HepG2 (cell line): Measurements from ENCODE around the gene DCUN1D3. TPM values are rescaled to one million over a fixed set of nuclear protein-coding genes. Genes with fewer than 3 reads are reported as not detected.

Source experiments
- ARNT ChIP-seq: fragments of 450-650 bp; IDR thresholded peaks from 2 replicates; pipeline ENCODE4 v1.6.1; 2017
- ATF1 ChIP-seq: IDR thresholded peaks from 2 replicates; pipeline ENCODE4 v1.6.1; 2016; ENCODE audit warnings: mild to moderate bottlenecking, control low read depth
- HNRNPUL1 ChIP-seq: fragments of 200-400 bp; formaldehyde crosslinking; IDR thresholded peaks from 2 replicates; pipeline ENCODE4 v1.6.1; 2017; ENCODE audit warnings: low read depth, mild to moderate bottlenecking, low read length, moderate library complexity
- JDP2 ChIP-seq: sonication (generic); formaldehyde crosslinking; IDR thresholded peaks from 2 replicates; pipeline ENCODE4 v1.8.1; 2022; ENCODE audit warnings: missing genetic modification reagents, borderline replicate concordance
- NFE2L1 ChIP-seq: sonication (generic); formaldehyde crosslinking; IDR thresholded peaks from 2 replicates; pipeline ENCODE4 v1.4.0; 2020; ENCODE audit warnings: missing genetic modification reagents, mild to moderate bottlenecking, borderline replicate concordance
- PHF20 ChIP-seq: sonication (generic); formaldehyde crosslinking; IDR thresholded peaks from 2 replicates; pipeline ENCODE4 v1.5.0; 2020; ENCODE audit warnings: mild to moderate bottlenecking, missing genetic modification reagents
- PHF8 ChIP-seq: sonication (generic); formaldehyde crosslinking; IDR thresholded peaks from 2 replicates; pipeline ENCODE4 v1.5.0; 2020; ENCODE audit warnings: missing genetic modification reagents
- PLRG1 ChIP-seq: fragments of 450-650 bp; conservative IDR thresholded peaks from 2 replicates; pipeline ENCODE4 v1.6.1; 2016
- RCOR2 ChIP-seq: IDR thresholded peaks from 2 replicates; pipeline ENCODE4 v1.6.1; 2016; ENCODE audit warnings: missing biosample characterization, missing genetic modification reagents
- SPEN ChIP-seq: sonication (generic); formaldehyde crosslinking; IDR thresholded peaks from 2 replicates; pipeline ENCODE4 v1.5.1; 2020; ENCODE audit warnings: low read depth, mild to moderate bottlenecking, missing genetic modification reagents
- ZNF136 ChIP-seq: sonication (generic); formaldehyde crosslinking; IDR thresholded peaks from 2 replicates; pipeline ENCODE4 v1.8.1; 2022; ENCODE audit warnings: low read depth, mild to moderate bottlenecking, moderate library complexity, missing genetic modification reagents
- ZNF326 ChIP-seq: sonication (generic); formaldehyde crosslinking; IDR thresholded peaks from 2 replicates; pipeline ENCODE4 v1.4.0; 2020; ENCODE audit warnings: missing genetic modification reagents, borderline replicate concordance
- ZNF382 ChIP-seq: sonication (generic); formaldehyde crosslinking; IDR thresholded peaks from 2 replicates; pipeline ENCODE4 v1.5.0; 2020; ENCODE audit warnings: missing genetic modification reagents, mild to moderate bottlenecking, borderline replicate concordance
- ZNF460 ChIP-seq: sonication (generic); formaldehyde crosslinking; IDR thresholded peaks from 2 replicates; pipeline ENCODE4 v1.5.1; 2020; ENCODE audit warnings: missing genetic modification reagents, mild to moderate bottlenecking, borderline replicate concordance
- ZNF672 ChIP-seq: sonication (generic); formaldehyde crosslinking; IDR thresholded peaks from 2 replicates; pipeline ENCODE4 v1.8.1; 2022; ENCODE audit warnings: missing genetic modification reagents
- ZNF713 ChIP-seq: sonication (generic); formaldehyde crosslinking; IDR thresholded peaks from 2 replicates; pipeline ENCODE4 v1.4.0; 2020; ENCODE audit warnings: mild to moderate bottlenecking, missing genetic modification reagents
- ZNF75D ChIP-seq: sonication (generic); formaldehyde crosslinking; IDR thresholded peaks from 2 replicates; pipeline ENCODE4 v1.8.1; 2023; ENCODE audit warnings: missing genetic modification reagents, mild to moderate bottlenecking, borderline replicate concordance
- ZNF772 ChIP-seq: sonication (generic); formaldehyde crosslinking; IDR thresholded peaks from 2 replicates; pipeline ENCODE4 v1.5.0; 2020; ENCODE audit warnings: mild to moderate bottlenecking, missing genetic modification reagents
- ZNF780A ChIP-seq: sonication (generic); formaldehyde crosslinking; IDR thresholded peaks from 2 replicates; pipeline ENCODE4 v1.8.0; 2022; ENCODE audit warnings: mild to moderate bottlenecking, missing genetic modification reagents, moderate library complexity
- ZNF83 ChIP-seq: sonication (generic); formaldehyde crosslinking; IDR thresholded peaks from 2 replicates; pipeline ENCODE4 v1.4.0; 2020; ENCODE audit warnings: missing genetic modification reagents, mild to moderate bottlenecking, borderline replicate concordance
- polyA plus RNA-seq, 8 experiments: library from polyadenylated mRNA; depleted of rRNA in 3 of 8; stranded (reverse) in 7 of 8; unstranded in 1 of 8; fragments of >200 nt; fragmentation: Illumina TruSeq in 4 of 8; extraction: Trizol in 4 of 8; gene quantifications; 2 replicates each; pipeline versions ENCODE4 v1.2.1 to v1.2.3, GENCODE V29; 2011 to 2016; ENCODE audit warnings: low read depth in 4 of 8, missing spikeins in 1 of 8, mixed read lengths in 1 of 8; ENCODE audit not compliant: insufficient read depth in 1 of 8
- total RNA-seq, 5 experiments: library from RNA; depleted of rRNA; stranded (reverse); fragments of >200 nt; fragmentation: Illumina TruSeq; extraction: Trizol; gene quantifications; 2 replicates each; pipeline ENCODE4 v1.2.3, GENCODE V29; 2016; ENCODE audit warnings: low read depth in 1 of 5
- TF ChIP-seq, protein P1 (sequence below): sonication (generic); formaldehyde crosslinking; IDR thresholded peaks from 2 replicates; pipeline ENCODE4 v1.4.0; 2020; ENCODE audit warnings: mild to moderate bottlenecking, missing genetic modification reagents
- TF ChIP-seq, protein P2 (sequence below): fragments of 450-650 bp; IDR thresholded peaks from 2 replicates; pipeline ENCODE4 v1.6.1; 2016
- TF ChIP-seq, protein P3 (sequence below): IDR thresholded peaks from 2 replicates; pipeline ENCODE4 v1.6.1; 2016; ENCODE audit warnings: low read depth, missing genetic modification reagents, missing compliant biosample characterization

DCUN1D3 gene
- total and polyA plus RNA-seq, 2 of the 13 experiments (the other 11 are each of a cell fraction or from before 2014, with no cell fraction given), result 5.0 to 19.3 TPM

DNA sequence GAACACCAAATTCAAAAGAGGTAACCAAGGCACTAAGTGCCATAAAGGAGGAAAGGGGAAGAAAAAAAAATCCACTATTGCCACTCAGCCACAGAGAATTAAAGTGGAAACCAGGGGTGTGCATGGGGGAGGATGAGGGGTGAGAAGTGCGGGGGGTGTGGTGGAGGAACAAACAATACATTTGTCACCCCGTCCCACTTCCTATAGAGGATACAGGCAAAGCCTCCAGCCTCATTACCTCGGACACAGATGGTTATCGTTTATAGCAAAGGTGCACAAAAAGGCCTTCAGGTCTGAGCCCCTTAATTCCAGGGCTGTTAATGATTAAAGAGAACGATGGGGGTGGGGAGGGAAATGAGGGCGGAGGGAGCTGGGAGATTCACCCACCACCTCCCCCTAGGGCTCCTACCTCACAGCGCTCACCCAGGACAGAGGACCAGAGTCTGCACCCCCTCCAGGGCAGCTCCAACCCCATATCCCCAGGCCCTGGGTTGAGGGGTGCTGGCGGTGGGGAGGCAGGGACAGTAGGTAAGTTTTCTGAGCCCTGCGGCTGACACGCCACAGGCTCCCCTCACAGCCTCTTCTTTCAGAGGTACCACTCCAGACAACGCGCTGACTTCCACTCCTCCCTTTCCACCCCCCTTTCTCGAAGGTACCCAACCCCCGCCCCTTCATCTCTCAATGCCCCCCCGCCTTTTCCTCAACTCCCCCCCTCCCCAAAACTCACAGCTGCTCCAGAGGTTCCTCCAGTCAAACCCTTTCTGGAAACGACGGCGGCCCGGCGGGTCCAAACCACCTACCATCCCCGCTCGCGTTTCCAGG is 470 bp downstream of the DCUN1D3 start (continued):
- TF ChIP-seq, protein P1, sequence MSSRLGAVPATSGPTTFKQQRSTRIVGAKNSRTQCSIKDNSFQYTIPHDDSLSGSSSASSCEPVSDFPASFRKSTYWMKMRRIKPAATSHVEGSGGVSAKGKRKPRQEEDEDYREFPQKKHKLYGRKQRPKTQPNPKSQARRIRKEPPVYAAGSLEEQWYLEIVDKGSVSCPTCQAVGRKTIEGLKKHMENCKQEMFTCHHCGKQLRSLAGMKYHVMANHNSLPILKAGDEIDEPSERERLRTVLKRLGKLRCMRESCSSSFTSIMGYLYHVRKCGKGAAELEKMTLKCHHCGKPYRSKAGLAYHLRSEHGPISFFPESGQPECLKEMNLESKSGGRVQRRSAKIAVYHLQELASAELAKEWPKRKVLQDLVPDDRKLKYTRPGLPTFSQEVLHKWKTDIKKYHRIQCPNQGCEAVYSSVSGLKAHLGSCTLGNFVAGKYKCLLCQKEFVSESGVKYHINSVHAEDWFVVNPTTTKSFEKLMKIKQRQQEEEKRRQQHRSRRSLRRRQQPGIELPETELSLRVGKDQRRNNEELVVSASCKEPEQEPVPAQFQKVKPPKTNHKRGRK (CRISPR knock-in tag), result no peak
- TF ChIP-seq ZNF83 (no peak), PHF8 (peak; percentile 44; the same call in 1 of the 2 replicates), SPEN (CRISPR knock-in tag) (no peak), PLRG1 (no peak), ZNF713 (CRISPR knock-in tag) (no peak), RCOR2 (CRISPR knock-in tag) (no peak), ARNT (no peak), NFE2L1 (no peak), HNRNPUL1 (peak; percentile 92), ZNF460 (CRISPR knock-in tag) (no peak), ZNF136 (0 out of 2 replicates have a peak, but pooled peaks have one; percentile 2), ATF1 (no peak), ZNF672 (CRISPR knock-in tag) (no peak), JDP2 (CRISPR knock-in tag) (no peak), ZNF326 (CRISPR knock-in tag) (no peak), ZNF75D (CRISPR knock-in tag) (no peak), PHF20 (CRISPR knock-in tag) (peak; percentile 11; the same call in 1 of the 2 replicates), ZNF772 (peak; percentile 98), ZNF382 (CRISPR knock-in tag) (no peak), ZNF780A (no peak)
- TF ChIP-seq, protein P2, sequence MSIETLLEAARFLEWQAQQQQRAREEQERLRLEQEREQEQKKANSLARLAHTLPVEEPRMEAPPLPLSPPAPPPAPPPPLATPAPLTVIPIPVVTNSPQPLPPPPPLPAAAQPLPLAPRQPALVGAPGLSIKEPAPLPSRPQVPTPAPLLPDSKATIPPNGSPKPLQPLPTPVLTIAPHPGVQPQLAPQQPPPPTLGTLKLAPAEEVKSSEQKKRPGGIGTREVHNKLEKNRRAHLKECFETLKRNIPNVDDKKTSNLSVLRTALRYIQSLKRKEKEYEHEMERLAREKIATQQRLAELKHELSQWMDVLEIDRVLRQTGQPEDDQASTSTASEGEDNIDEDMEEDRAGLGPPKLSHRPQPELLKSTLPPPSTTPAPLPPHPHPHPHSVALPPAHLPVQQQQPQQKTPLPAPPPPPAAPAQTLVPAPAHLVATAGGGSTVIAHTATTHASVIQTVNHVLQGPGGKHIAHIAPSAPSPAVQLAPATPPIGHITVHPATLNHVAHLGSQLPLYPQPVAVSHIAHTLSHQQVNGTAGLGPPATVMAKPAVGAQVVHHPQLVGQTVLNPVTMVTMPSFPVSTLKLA, result no peak
- TF ChIP-seq, protein P3, sequence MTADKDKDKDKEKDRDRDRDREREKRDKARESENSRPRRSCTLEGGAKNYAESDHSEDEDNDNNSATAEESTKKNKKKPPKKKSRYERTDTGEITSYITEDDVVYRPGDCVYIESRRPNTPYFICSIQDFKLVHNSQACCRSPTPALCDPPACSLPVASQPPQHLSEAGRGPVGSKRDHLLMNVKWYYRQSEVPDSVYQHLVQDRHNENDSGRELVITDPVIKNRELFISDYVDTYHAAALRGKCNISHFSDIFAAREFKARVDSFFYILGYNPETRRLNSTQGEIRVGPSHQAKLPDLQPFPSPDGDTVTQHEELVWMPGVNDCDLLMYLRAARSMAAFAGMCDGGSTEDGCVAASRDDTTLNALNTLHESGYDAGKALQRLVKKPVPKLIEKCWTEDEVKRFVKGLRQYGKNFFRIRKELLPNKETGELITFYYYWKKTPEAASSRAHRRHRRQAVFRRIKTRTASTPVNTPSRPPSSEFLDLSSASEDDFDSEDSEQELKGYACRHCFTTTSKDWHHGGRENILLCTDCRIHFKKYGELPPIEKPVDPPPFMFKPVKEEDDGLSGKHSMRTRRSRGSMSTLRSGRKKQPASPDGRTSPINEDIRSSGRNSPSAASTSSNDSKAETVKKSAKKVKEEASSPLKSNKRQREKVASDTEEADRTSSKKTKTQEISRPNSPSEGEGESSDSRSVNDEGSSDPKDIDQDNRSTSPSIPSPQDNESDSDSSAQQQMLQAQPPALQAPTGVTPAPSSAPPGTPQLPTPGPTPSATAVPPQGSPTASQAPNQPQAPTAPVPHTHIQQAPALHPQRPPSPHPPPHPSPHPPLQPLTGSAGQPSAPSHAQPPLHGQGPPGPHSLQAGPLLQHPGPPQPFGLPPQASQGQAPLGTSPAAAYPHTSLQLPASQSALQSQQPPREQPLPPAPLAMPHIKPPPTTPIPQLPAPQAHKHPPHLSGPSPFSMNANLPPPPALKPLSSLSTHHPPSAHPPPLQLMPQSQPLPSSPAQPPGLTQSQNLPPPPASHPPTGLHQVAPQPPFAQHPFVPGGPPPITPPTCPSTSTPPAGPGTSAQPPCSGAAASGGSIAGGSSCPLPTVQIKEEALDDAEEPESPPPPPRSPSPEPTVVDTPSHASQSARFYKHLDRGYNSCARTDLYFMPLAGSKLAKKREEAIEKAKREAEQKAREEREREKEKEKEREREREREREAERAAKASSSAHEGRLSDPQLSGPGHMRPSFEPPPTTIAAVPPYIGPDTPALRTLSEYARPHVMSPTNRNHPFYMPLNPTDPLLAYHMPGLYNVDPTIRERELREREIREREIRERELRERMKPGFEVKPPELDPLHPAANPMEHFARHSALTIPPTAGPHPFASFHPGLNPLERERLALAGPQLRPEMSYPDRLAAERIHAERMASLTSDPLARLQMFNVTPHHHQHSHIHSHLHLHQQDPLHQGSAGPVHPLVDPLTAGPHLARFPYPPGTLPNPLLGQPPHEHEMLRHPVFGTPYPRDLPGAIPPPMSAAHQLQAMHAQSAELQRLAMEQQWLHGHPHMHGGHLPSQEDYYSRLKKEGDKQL (CRISPR knock-in tag), result no peak
